Transverse colon (tissue), 4 donors: ENCODE data around the gene C1QL1. TPM values are rescaled to one million over a fixed set of nuclear protein-coding genes. Genes with fewer than 3 reads are reported as not detected.

Source experiments
- DNase-seq: peaks from one replicate; pipeline ENCODE4 v3.0.0-alpha.2; 2019
- H3K27ac ChIP-seq, 4 donors: fragments of 200-600 bp; sonication (generic); 2 replicates each; pipeline ENCODE4 v1.5.1; 2016 to 2018; ENCODE audit warnings: inconsistent platforms in 4 of 4
- H3K27me3 ChIP-seq: fragments of 200-600 bp; sonication (generic); 2 replicates; pipeline ENCODE4 v1.5.1; 2017; ENCODE audit warnings: inconsistent platforms
- H3K36me3 ChIP-seq, 4 donors: fragments of 200-600 bp; sonication (generic); 2 replicates each; pipeline ENCODE4 v1.5.1; 2017 to 2019; ENCODE audit warnings: inconsistent platforms in 4 of 4
- H3K4me1 ChIP-seq, 4 donors: fragments of 200-600 bp; sonication (generic); 2 replicates each; pipeline ENCODE4 v1.5.1; 2017 to 2020; ENCODE audit warnings: inconsistent platforms in 4 of 4
- H3K4me3 ChIP-seq, 4 donors: fragments of 200-600 bp; sonication (generic); 1 replicate in 1 of 4; 2 replicates in 3 of 4; pipeline versions ENCODE4 v1.5.1 to v1.6.1; 2017 to 2019; ENCODE audit warnings: inconsistent platforms in 4 of 4
- H3K9me3 ChIP-seq, 2 donors: fragments of 200-600 bp; sonication (generic); 2 replicates each; pipeline ENCODE4 v1.5.1; 2017 to 2019; ENCODE audit warnings: inconsistent platforms in 2 of 2
- EP300 ChIP-seq: sonication (generic); formaldehyde crosslinking; IDR thresholded peaks from one replicate; pipeline ENCODE4 v1.6.1; 2017; ENCODE audit warnings: antibody characterized with exemption, low read depth
- POLR2A ChIP-seq: fragments of 450-650 bp; IDR thresholded peaks from one replicate; pipeline ENCODE4 v1.6.1; 2016; ENCODE audit warnings: antibody characterized with exemption, mild to moderate bottlenecking, moderate library complexity
- POLR2AphosphoS5 ChIP-seq, 3 donors: sonication (generic); formaldehyde crosslinking; IDR thresholded peaks; one replicate each; pipeline ENCODE4 v1.6.1; 2016; ENCODE audit warnings: antibody characterized with exemption in 3 of 3
- WGBS, 2 donors: methylation state at CpG; one replicate each; pipeline ENCODE4 v1.1.5; 2018; ENCODE audit warnings: low coverage in 1 of 2; 5-methylcytosine and 5-hydroxymethylcytosine counted together
- in situ Hi-C, 4 donors: fragments of 200-750 bp; cut with MboI; loops; one replicate each; pipeline versions ENCODE4 v1.15.0 to v1.15.1; 2017; ENCODE audit warnings: low sequenced_read_pairs in 3 of 4, low pct_ligation_motif_present in 1 of 4, low pct_unique_long_range_greater_than_20kb in 1 of 4
- intact Hi-C: fragments of 100-400 bp; cut with DNase I; formaldehyde crosslinking; loops from one replicate; pipeline ENCODE4 v1.15.1; 2023; ENCODE audit warnings: low total_unique reads
- total RNA-seq, 4 donors: library from RNA; depleted of rRNA; stranded (reverse); fragments of >200 nt; gene quantifications; one replicate each; pipeline ENCODE4 v1.1.0, GENCODE V29; 2016
- TF ChIP-seq, protein P1 (sequence below), 5 experiments: fragments of 200-600 bp in 3 of 5; fragments of 450-650 bp in 2 of 5; sonication (generic) in 3 of 5; IDR thresholded peaks; 1 replicate in 2 of 5; 2 replicates in 3 of 5; pipeline ENCODE4 v1.5.1; 2016 to 2017; ENCODE audit warnings: antibody characterized with exemption in 5 of 5, inconsistent platforms in 3 of 5, mild to moderate bottlenecking in 2 of 5, moderate library complexity in 1 of 5

The C1QL1 gene
- total RNA-seq, 4 donors from 2014 or later: 0.55 to 6.8 (median 1.1) TPM; not detected in 1

DNA sequence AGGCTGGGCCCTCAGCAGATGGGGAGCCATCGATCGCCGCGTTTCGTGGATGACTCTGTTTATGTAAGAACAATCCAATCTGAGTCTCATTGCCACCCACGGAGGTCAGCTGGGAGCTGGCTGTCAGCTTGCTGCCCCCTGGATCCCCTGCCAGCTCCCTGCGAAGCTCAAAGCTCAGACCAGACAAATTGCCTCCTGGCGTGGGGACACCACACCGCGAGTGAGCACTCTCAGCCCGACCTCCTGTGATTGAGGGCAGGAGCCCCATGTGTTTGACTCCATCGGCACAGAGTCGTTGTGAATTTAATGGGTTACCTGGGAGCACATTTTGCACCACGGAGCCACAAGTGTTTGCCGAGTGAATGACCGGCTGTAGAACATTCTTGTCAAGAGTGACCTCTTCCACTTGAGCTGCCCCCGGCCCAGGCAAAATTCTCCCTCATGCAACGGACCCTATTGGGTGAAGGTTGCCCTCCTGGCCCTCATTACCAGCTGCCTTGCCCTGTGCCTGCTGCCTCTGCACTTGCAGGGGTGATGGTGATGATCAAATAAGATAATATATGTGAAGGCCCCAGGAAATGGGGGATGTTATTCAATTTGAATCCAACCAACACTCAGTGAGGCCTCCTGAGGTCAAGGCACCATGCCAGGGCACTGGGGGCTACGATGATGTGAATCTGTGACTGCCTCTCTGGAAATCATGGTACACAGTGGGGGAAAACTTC, 45.2 kb downstream of the C1QL1 start:
- intact Hi-C loops: loop anchor here (10.0 kb wide), 1 partner anchor 182 kb away; no protein-coding TSS in a partner anchor
- H3K4me3 ChIP-seq: no peak overlapping the region

DNA sequence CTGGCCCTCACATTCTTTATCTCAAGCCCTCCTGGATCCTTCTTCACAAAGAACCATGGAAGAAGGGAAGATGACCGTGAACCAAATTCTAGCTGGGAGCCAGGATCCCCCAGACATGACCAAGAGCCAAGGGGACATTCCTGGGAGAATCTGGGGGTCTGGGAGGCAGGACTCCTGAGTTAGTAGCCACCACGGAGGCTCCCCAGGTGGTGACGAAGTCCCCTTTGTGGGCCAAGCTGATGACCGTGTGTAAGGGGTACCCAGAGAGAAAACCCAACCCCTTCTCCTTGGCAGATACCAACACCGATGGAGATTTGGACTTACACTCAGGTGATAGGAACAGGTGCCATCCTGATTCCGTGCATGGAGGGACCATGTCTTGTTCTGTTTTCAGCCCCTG, 46.0 kb downstream of the C1QL1 start:
- peak; percentile 4 for DNase-seq
- no peaks in the 10 kb centered on the region for H3K36me3 ChIP-seq
- H3K27ac ChIP-seq: no peak overlapping the region
- TF ChIP-seq, protein P1, sequence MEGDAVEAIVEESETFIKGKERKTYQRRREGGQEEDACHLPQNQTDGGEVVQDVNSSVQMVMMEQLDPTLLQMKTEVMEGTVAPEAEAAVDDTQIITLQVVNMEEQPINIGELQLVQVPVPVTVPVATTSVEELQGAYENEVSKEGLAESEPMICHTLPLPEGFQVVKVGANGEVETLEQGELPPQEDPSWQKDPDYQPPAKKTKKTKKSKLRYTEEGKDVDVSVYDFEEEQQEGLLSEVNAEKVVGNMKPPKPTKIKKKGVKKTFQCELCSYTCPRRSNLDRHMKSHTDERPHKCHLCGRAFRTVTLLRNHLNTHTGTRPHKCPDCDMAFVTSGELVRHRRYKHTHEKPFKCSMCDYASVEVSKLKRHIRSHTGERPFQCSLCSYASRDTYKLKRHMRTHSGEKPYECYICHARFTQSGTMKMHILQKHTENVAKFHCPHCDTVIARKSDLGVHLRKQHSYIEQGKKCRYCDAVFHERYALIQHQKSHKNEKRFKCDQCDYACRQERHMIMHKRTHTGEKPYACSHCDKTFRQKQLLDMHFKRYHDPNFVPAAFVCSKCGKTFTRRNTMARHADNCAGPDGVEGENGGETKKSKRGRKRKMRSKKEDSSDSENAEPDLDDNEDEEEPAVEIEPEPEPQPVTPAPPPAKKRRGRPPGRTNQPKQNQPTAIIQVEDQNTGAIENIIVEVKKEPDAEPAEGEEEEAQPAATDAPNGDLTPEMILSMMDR (IDR thresholded peaks at IDR 0.05): no peak
- no peak for TF ChIP-seq EP300
- no peak for TF ChIP-seq POLR2AphosphoS5 (IDR thresholded peaks at IDR 0.05)
- TF ChIP-seq POLR2A: no peak
- no peaks in the 10 kb centered on the region for H3K9me3 ChIP-seq
- peaks cover 0 to 4% (median 2%) of the 10 kb centered on the region in 4 donors for H3K4me1 ChIP-seq
- WGBS, 2 donors: 92% methylated on average over 6 of the region's 6 CpGs; no CpG with 5 or more reads in 1 of the 2 donors
- in situ Hi-C loops (loop anchor here in 3 of 4 donors (5.0 to 10.0 kb wide), 4 partner anchors 83 to 183 kb away; no protein-coding TSS in a partner anchor), intact Hi-C loops (loop anchor here (10.0 kb wide), 1 partner anchor 183 kb away; no protein-coding TSS in a partner anchor)
- peaks cover 13% of the 10 kb centered on the region for H3K27me3 ChIP-seq
- no peak overlapping the region for H3K4me3 ChIP-seq

More for the DNA sequence above, 45.2 kb downstream of the C1QL1 start:
- WGBS, 2 donors: 78% methylated on average over 17 of the region's 19 CpGs; no CpG with 5 or more reads in 1 of the 2 donors
- peak; percentile 3 for DNase-seq
- in situ Hi-C loops: loop anchor here in 3 of 4 donors (5.0 to 10.0 kb wide), 4 partner anchors 82 to 182 kb away; no protein-coding TSS in a partner anchor
- Histone ChIP-seq H3K27ac (no peak overlapping the region), H3K27me3 (peaks cover 13% of the 10 kb centered on the region), H3K36me3 (no peaks in the 10 kb centered on the region), H3K4me1 (peaks cover 0 to 4% (median 0%) of the 10 kb centered on the region in 4 donors), H3K9me3 (no peaks in the 10 kb centered on the region)
- TF ChIP-seq POLR2AphosphoS5 (IDR thresholded peaks at IDR 0.05) (no peak), EP300 (no peak), POLR2A (no peak)
- TF ChIP-seq, protein P1 (IDR thresholded peaks at IDR 0.05): no peak

DNA sequence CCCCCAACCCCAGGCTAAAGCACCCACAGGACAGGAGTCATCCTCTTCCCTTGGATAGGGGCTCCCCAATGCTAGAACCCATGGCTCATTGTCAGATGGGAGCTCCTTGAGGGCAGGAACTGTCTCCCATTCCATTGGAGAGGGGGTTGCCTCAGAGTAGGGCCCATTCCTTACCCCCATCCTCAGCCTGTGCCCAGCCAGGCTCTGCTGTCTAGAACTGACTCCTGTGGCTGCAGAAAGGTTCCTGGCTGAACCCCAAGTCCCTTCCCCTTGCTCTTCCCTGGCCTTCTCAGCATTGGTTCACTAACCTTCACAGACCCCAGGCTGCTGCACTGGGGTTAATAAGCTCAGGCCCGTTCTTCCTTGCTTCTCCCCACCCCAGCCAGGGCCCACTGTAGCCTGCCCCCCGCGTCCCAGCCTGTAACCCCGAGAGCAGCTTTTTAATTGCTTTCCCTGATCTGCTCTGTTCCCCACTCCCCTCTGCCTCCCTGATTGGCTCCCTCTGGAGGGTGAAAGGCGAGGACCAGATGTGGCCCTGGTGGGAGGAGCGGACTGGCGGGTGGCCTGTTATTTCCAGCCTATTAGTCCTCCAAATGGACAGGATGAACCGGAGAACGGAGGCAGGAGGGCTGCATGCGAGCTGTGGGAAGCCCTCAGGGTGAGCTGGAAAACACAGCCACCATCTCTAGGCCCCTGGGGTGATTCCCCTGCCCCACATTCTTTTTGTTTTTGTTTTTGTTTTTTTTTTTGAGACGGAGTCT, 46.8 kb downstream of the C1QL1 start:
- no peak for DNase-seq
- Histone ChIP-seq H3K9me3 (no peaks in the 10 kb centered on the region), H3K27ac (no peak overlapping the region), H3K36me3 (no peaks in the 10 kb centered on the region), H3K27me3 (peaks cover 13% of the 10 kb centered on the region), H3K4me3 (no peak overlapping the region), H3K4me1 (peaks cover 0 to 8% (median 2%) of the 10 kb centered on the region in 4 donors)
- TF ChIP-seq EP300: no peak
- no peak for TF ChIP-seq POLR2A
- TF ChIP-seq, protein P1 (IDR thresholded peaks at IDR 0.05): no peak
- no peak for TF ChIP-seq POLR2AphosphoS5 (IDR thresholded peaks at IDR 0.05)
- intact Hi-C loops: loop anchor here (2.0 to 10.0 kb wide), 2 partner anchors 101 to 183 kb away; no protein-coding TSS in a partner anchor
- in situ Hi-C loops: loop anchor here in 3 of 4 donors (5.0 to 10.0 kb wide), 4 partner anchors 83 to 183 kb away; no protein-coding TSS in a partner anchor
- 75 to 87% methylated on average over 6 to 11 of the region's 11 CpGs for WGBS, 2 donors

DNA sequence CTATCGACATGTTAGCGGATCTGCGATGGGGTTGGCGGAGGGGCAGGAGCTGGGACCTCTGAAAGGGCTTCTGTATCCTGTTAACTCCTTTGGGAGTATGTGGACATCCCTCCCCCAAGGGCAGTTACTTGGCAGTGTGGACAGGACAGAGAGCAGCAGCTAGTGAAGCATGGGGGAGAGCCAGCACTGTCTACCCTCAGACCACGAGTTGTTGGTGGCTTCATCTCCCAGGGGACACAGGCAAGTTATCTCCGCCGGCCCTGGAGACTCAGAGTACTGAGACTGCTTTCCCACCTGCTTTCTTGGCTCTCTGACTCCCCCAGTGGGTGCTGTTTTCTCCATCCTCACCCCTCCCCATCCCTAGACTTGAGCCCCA, 47.5 kb downstream of the C1QL1 start:
- in situ Hi-C loops: loop anchor here in 3 of 4 donors (5.0 to 10.0 kb wide), 4 partner anchors 84 to 184 kb away; no protein-coding TSS in a partner anchor
- no peak overlapping the region for H3K27ac ChIP-seq
- intact Hi-C loops: loop anchor here (2.0 to 10.0 kb wide), 2 partner anchors 102 to 184 kb away; no protein-coding TSS in a partner anchor
- H3K4me3 ChIP-seq: no peak overlapping the region
- TF ChIP-seq POLR2AphosphoS5 (IDR thresholded peaks at IDR 0.05): no peak
- no peak for TF ChIP-seq POLR2A
- TF ChIP-seq, protein P1 (IDR thresholded peaks at IDR 0.05): no peak
- TF ChIP-seq EP300: no peak
- peak; percentile 1 for DNase-seq
- peaks cover 13% of the 10 kb centered on the region for H3K27me3 ChIP-seq
- no peaks in the 10 kb centered on the region for H3K36me3 ChIP-seq
- H3K9me3 ChIP-seq: no peaks in the 10 kb centered on the region
- H3K4me1 ChIP-seq: peaks cover 0 to 8% (median 2%) of the 10 kb centered on the region in 4 donors
- 65% methylated on average over 7 of the region's 7 CpGs; no CpG with 5 or more reads in 1 of the 2 donors for WGBS, 2 donors
